HAP-1 (cell line): ENCODE data around the gene COL23A1.
"Not testable (repeated sequence)": the region's sequence is repeated elsewhere in the genome, so short reads cannot be mapped to it uniquely, and the experiment has no call there.

ENCODE experiments used
- DNase-seq, 2 experiments: peaks; one replicate each; pipeline ENCODE4 v3.0.0-alpha.2; 2016 to 2020; ENCODE audit warnings: low spot score in 2 of 2
- H3K27me3 ChIP-seq: fragments of 250-450 bp; sonication (Bioruptor Pico); 2 replicates; pipeline ENCODE4 v1.5.1; 2020; ENCODE audit warnings: low read depth, mild to moderate bottlenecking, moderate library complexity
- H3K36me3 ChIP-seq: fragments of 250-450 bp; sonication (Bioruptor Pico); replicated peaks from 2 replicates; pipeline ENCODE4 v1.5.1; 2020; ENCODE audit warnings: mild to moderate bottlenecking
- H3K4me1 ChIP-seq: fragments of 250-450 bp; sonication (Bioruptor Pico); 2 replicates; pipeline ENCODE4 v1.5.1; 2020; ENCODE audit warnings: mild to moderate bottlenecking
- H3K4me3 ChIP-seq: fragments of 250-450 bp; sonication (Bioruptor Pico); 2 replicates; pipeline ENCODE4 v1.5.1; 2020; ENCODE audit warnings: mild to moderate bottlenecking, moderate library complexity
- H3K9me3 ChIP-seq: fragments of 250-450 bp; sonication (Bioruptor Pico); 2 replicates; pipeline ENCODE4 v1.5.1; 2020; ENCODE audit warnings: mild to moderate bottlenecking, moderate library complexity
- in situ Hi-C: fragments of 300-500 bp; cut with MboI; formaldehyde crosslinking; loops from 3 replicates; pipeline ENCODE4 v1.14.3; 2020; ENCODE audit warnings: low sequenced_read_pairs, inconsistent platforms, mixed read lengths

The COL23A1 gene

DNA sequence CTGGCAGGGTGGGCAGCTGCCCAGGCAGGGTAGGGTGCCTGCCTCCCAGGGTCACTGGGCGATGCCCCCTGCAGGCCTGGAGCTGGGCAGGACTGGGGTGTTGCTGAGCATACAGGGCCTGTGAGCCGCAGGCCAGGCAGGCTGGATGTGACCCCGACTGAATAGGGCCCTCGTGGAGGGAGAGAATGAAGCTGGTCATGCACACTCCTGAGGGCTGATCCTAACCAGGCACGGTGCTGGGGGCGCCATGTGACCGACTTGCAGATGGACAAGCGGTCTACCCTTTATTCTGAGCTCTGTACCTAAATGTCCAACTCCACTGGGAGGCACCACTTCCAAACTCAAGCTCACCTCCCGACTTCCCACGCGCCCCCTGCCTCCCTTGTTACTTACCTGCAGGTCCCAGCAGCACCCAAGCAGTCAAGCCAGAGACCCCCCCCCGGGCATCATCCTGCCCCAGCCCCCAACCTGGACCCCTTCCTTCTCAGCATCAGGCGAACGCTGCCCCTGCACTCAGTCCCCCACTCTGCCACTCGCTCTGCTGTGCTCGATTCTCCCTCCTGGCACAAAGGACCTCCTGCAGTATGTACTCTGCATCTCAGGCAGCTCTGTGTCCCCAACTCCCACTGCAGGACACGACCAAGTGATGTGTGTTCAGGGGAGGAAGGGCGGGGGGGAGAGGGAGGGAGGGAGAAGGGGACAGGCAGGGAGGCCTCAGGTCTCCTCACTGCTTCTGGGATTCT is 280.8 kb downstream of the COL23A1 start:
- no peak for DNase-seq
- H3K9me3 ChIP-seq, result no peaks in the 10 kb centered on the region
- in situ Hi-C loops, result no loop called here
- H3K4me3 ChIP-seq, result no peak overlapping the region
- no peaks in the 10 kb centered on the region for H3K36me3 ChIP-seq
- H3K4me1 ChIP-seq, result no peaks in the 10 kb centered on the region
- no peaks in the 10 kb centered on the region for H3K27me3 ChIP-seq

DNA sequence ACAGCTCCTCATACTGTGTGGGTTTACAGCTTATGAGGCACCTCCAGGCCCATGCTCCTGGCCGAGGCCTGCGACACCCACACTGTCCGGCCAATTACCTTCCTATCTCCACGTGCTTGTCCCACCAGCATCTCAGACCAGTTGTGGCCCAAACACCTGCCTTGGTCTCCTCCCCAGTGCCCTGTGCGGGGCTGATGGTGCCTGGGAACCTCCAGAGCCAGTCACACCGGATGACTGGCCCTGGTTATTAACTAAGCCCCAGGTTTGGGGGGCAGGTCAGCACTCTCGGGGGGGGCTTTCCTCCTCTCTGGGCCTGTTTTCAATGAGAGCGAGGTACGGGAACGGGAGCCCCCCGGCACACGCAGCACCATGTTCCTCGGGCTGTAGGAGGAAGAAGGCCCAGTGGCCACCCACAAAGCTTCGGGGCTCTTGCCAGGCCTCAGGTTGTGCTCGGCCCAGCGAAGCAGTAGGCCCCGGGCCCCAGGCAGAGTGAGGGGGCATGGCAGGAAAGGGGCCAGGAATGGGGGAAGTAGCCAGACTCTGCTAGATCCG is 281.6 kb downstream of the COL23A1 start:
- DNase-seq, result no peak
- in situ Hi-C loops, result no loop called here
- Histone ChIP-seq H3K36me3 (no peaks in the 10 kb centered on the region), H3K9me3 (no peaks in the 10 kb centered on the region), H3K4me1 (no peaks in the 10 kb centered on the region), H3K4me3 (no peak overlapping the region), H3K27me3 (no peaks in the 10 kb centered on the region)

DNA sequence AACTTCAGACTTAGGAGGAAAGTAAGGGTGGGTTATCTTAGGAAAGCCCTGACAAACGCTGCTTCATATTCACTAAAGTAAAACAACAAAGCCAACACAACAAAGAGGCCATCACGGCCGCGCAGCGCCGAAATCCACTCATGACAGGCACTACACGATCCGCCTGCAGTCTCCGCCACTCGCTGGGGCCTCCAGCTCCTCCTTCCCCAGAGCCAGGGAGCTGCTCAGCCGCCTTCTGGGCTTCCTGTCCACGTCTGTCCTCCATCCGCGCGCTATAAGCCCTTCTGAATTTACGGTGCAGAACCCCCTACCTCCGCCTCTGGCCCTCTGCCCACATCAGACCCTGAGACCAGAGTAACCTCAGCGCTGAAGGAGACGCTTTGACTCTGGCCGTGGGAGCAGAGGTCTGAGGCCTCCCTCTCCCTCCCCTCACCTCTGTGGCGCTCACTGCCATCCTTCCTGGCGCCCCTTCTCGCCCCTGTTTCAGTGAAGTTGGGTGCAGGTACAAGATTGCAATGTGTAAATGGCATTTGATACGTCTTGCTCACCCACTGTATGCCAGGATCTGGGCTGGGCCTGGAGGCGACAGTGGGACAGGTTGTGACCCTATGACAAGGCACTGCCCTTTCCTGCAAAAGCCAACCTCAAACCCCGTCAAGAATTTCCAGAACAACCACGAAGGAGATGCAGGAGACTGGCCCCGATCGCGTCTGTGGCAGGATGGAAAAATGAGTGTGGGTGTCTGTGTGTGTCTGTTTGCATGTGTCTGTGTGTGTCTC is 282.7 kb downstream of the COL23A1 start:
- no peak overlapping the region for H3K4me3 ChIP-seq
- H3K4me1 ChIP-seq, result no peaks in the 10 kb centered on the region
- DNase-seq, result no peak
- H3K27me3 ChIP-seq, result no peaks in the 10 kb centered on the region
- no peaks in the 10 kb centered on the region for H3K36me3 ChIP-seq
- no peaks in the 10 kb centered on the region for H3K9me3 ChIP-seq
- in situ Hi-C loops, result no loop called here

DNA sequence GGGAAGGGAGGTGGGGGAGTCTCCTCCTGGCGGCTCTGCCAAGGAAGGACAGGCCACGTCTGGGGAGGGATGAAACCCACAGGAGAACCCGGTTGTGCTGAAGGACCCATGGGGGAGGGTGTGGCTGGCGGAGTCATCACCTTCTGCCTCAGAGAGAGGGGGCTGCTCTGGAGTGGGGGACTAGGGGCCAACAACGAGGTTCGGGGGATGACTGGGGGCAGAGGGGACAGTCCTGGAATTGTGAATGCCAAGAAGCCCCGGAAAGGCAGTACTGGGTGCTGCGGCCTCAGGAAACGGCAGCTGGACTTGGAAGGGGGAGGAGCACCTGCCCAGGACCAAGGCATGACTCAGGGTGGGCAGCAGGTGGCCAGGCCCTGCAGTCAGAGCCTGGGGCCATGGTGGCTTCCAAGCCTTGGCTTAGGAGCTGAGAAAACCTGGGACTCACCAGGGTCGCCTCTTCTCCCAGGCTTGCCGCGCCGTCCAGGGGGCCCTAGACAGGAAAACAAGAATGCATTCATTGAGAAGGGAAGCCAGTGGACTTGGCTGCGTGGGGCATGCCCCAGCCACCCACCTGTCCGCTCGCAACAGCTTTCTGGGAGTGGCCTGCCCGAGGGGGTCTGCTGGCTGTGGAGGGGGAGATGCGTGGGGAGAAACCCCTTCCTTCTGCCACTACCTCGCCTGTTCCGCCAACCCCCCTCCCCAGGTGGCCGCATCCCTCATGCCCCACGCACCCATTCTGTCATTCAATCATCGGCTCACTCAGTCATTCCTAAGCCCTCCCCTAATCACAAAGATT is 283.6 kb downstream of the COL23A1 start:
- no peak overlapping the region for H3K4me3 ChIP-seq
- no peaks in the 10 kb centered on the region for H3K36me3 ChIP-seq
- no peaks in the 10 kb centered on the region for H3K9me3 ChIP-seq
- H3K27me3 ChIP-seq, result no peaks in the 10 kb centered on the region
- in situ Hi-C loops, result no loop called here
- no peak for DNase-seq
- no peaks in the 10 kb centered on the region for H3K4me1 ChIP-seq

DNA sequence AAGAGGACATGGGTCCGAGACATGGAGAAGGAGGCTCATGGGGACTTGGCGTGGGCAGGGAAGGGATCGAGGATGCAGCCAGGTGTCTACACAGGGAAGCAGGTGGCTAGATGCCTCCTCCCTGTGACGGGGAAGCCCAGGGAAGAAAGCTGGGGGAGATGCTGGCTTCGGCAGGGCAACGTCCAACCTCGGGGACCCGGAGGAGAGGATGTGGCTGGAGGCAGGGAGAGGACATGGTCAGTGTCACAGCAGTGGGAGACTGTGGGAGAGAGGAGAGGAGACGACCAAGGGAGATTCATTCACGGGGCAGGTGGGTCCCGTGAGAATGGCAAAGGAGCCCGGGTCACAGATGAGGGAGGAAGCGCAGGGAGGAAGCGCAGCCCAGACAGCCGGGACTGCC is 284.4 kb downstream of the COL23A1 start:
- in situ Hi-C loops, result no loop called here
- H3K4me3 ChIP-seq, result no peak overlapping the region
- no peaks in the 10 kb centered on the region for H3K36me3 ChIP-seq
- DNase-seq, result no peak
- no peaks in the 10 kb centered on the region for H3K9me3 ChIP-seq
- H3K4me1 ChIP-seq, result no peaks in the 10 kb centered on the region
- no peaks in the 10 kb centered on the region for H3K27me3 ChIP-seq

DNA sequence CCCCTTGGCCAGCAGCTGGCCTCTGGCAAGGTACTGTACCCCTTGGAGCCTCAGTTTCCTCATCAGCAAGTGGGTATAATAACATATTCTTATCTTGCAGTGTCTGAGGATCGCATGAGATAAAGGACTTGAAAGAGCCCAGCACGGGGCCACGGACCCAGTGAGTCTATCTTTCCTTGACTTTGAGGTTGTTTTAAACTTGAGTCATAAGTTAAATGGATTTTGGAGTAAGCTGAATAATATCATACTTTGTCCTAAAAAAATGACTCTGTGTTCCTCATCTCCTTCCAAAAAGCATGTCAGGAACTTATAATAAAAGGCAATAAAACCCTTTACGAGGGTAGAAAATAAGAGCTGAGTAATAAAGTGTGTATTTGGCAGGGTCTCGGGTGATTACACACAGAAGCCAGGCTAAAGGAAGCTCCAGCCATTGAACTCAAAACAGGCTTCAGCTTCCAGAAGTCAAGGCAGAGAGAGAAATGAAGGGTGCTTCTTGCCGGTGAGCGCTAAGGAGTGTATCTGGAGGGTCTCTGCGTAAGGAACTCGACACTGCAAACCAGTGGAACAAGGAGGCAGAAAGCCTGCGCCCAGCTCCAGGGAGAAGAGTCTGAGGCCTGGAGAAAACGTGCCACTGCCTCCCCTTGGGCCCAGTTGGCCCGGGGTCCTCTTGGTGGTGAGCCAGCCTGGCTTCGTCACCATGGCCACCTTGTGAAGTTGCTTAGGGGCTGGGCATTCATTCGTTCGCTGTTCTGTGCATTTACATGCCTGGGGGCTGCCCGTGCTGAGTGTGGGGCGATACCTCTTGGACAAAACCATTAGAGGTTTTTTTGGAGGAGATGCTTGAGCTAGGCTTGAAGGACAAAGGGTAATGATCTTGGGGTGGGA is 285.2 kb downstream of the COL23A1 start:
- Histone ChIP-seq H3K27me3 (no peaks in the 10 kb centered on the region), H3K36me3 (no peaks in the 10 kb centered on the region), H3K4me1 (no peaks in the 10 kb centered on the region), H3K9me3 (no peaks in the 10 kb centered on the region), H3K4me3 (no peak overlapping the region)
- in situ Hi-C loops, result no loop called here
- DNase-seq, result no peak

DNA sequence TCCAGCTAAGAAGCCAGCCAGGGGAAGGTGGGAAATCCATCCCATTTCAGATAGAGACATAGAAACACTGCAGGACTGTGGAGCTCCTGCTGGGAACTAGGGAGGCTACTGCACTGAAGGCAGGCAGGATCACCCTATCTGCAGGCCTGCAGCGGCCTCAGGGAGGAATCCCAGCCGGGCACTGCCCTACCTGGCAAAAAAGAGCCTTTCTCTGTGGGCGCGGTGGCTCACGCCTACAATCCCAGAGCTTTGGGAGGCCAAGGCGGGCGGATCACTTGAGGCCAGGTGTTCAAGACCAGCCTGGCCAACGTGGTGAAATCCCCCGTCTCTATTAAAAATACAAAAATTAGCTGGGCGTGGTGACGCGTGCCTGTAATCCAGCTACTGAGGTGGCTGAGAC is 286.2 kb downstream of the COL23A1 start:
- in situ Hi-C loops, result no loop called here
- H3K4me3 ChIP-seq, result no peak overlapping the region
- H3K27me3 ChIP-seq, result 0 out of 2 replicates have a peak, but pooled peaks cover 2% of the 10 kb centered on the region
- H3K9me3 ChIP-seq, result no peaks in the 10 kb centered on the region
- DNase-seq, result no peak
- H3K36me3 ChIP-seq, result no peaks in the 10 kb centered on the region
- H3K4me1 ChIP-seq, result no peaks in the 10 kb centered on the region

DNA sequence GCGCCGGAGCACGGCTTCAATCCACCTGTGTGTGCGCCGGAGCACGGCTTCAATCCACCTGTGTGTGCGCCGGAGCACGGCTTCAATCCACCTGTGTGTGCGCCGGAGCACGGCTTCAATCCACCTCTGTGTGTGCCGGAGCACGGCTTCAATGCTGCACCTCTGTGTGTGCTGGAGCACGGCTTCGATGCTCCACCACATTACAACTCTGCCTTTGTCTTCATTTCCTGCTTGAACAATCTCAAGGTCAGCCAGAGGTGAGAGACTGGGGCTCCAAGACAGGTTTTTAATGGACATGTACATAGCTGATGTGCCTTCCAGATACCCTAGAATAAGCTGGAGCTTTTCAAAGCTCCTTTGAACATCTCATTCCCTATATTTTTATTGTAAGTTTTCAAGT is 287.9 kb downstream of the COL23A1 start:
- H3K9me3 ChIP-seq, DNase-seq, H3K4me1 ChIP-seq, in situ Hi-C loops, H3K36me3 ChIP-seq, H3K4me3 ChIP-seq, H3K27me3 ChIP-seq: not testable (repeated sequence)

DNA sequence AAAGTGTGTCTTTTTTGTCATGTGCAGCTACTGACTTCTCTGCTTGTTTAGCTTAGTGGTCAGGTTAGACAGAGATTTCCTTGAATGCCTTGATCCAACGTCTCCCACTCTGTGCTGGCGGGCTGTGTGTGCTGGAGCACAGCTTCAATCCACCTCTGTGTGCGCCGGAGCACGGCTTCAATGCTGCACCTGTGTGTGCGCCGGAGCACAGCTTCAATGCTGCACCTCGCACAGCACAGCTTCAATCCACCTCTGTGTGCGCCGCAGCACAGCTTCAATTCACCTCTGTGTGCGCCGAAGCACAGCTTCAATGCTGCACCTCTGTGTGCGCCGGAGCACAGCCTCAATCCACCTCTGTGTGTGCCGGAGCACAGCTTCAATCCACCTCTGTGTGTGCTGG is 288.6 kb downstream of the COL23A1 start:
- no peaks in the 10 kb centered on the region for H3K36me3 ChIP-seq
- DNase-seq, result no peak
- in situ Hi-C loops, result no loop called here
- no peaks in the 10 kb centered on the region for H3K4me1 ChIP-seq
- no peaks in the 10 kb centered on the region for H3K9me3 ChIP-seq
- H3K27me3 ChIP-seq, result 0 out of 2 replicates have a peak, but pooled peaks cover 2% of the 10 kb centered on the region
- H3K4me3 ChIP-seq, result no peak overlapping the region

DNA sequence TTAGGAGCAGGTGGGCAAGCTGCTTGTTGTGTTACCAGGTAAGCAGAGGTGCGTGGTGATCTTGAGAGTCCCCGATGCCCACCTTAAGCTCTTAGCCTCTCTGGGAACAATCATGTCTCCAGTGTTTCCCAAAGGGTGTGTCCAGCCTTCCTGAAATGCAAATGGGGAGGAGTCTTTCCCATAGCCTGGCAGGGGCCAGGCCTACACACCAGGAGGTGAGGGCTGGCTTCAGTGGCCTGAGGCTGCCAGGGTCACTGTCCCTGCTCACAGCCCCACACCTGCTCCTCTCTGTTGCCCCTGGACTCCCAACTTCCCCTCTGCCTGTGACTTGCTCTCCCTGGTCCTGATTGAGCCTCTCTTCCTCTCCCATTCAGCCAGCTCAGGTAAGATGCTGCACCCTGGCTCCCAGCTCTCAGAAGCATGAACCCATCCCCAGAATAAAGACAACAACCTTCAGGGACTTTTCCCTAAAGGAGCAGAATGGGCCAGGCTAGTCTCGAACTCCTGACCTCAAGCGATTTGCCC is 291.8 kb downstream of the COL23A1 start:
- Histone ChIP-seq H3K36me3 (no peaks in the 10 kb centered on the region), H3K4me3 (no peak overlapping the region), H3K9me3 (no peaks in the 10 kb centered on the region), H3K4me1 (no peaks in the 10 kb centered on the region), H3K27me3 (0 out of 2 replicates have a peak, but pooled peaks cover 2% of the 10 kb centered on the region)
- DNase-seq, result no peak
- in situ Hi-C loops, result no loop called here

DNA sequence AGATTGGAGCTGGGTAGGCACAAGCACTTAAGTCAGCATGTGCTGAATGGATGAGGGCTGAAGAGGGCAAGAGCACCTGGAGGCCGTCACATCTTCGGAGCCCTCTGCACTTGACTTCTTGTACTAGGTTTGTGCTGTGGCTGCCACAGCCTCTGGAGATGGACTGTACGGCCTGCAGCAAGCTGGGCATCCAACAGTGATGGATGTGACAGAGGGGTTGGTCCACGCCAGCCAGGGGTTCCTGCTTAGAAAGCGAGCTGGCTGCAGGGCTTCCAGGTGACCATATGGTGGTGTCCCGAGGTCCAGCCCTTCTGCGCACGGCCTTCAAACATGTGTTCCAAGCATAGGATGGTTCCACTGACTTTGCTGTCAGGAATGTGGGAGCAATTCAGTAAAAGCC is 292.4 kb downstream of the COL23A1 start:
- Histone ChIP-seq H3K4me3 (no peak overlapping the region), H3K4me1 (no peaks in the 10 kb centered on the region), H3K27me3 (0 out of 2 replicates have a peak, but pooled peaks cover 2% of the 10 kb centered on the region), H3K36me3 (no peaks in the 10 kb centered on the region), H3K9me3 (no peaks in the 10 kb centered on the region)
- DNase-seq, result no peak
- in situ Hi-C loops, result no loop called here

DNA sequence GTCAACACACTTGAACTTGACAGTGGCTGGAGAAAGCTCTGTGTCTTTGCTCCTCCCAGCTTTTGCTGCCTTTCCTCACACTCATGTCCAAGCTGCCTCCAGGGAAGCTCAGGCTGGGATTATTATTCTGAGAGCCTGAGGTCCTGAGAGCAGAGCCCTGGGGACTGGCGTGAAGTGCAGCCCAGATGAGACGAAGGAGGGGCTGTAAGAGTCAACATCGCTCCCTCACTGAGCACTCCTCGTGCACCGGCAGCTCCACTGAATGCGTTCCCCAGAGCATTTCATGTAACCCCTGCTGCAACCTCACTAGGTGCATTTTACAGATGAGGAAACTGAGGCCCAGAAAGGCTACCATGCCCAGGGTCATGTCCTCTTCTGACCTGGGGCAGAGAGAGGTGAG is 294.1 kb downstream of the COL23A1 start:
- DNase-seq, result no peak
- H3K36me3 ChIP-seq, result no peaks in the 10 kb centered on the region
- in situ Hi-C loops, result no loop called here
- no peak overlapping the region for H3K4me3 ChIP-seq
- no peaks in the 10 kb centered on the region for H3K4me1 ChIP-seq
- H3K27me3 ChIP-seq, result 0 out of 2 replicates have a peak, but pooled peaks cover 2% of the 10 kb centered on the region
- H3K9me3 ChIP-seq, result no peaks in the 10 kb centered on the region

DNA sequence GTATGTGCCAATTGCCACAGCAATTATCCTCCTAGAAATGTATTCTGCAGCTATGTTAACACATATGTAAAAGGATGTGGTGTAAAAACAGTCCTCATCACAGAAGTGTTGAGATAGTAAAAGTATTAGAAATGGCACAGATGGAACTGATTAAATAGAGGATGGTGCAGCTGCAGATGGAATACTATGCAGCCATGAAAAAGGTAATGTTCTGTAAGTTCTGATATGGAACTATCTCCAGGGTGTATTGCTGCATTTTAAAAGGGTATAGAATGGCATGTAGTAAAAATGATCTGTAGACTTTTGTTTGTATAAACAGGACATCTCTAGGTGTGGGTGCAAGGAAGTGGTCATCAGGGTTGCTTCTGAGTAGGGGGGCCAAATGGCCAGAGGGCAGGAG is 294.6 kb downstream of the COL23A1 start:
- in situ Hi-C loops, result no loop called here
- no peaks in the 10 kb centered on the region for H3K9me3 ChIP-seq
- no peaks in the 10 kb centered on the region for H3K36me3 ChIP-seq
- DNase-seq, result no peak
- H3K4me1 ChIP-seq, result no peaks in the 10 kb centered on the region
- 0 out of 2 replicates have a peak, but pooled peaks cover 2% of the 10 kb centered on the region for H3K27me3 ChIP-seq
- no peak overlapping the region for H3K4me3 ChIP-seq
